AG09309 (cell line): ENCODE results near the gene HAUS8.

Experiments
- DNase-seq: peaks from one replicate; pipeline ENCODE4 v3.0.0-alpha.2; 2010; ENCODE audit warnings: low read depth
- H3K4me3 ChIP-seq: 2 replicates; pipeline ENCODE4 v1.5.1; 2011; ENCODE audit warnings: mild to moderate bottlenecking, low read depth, low read length, moderate library complexity; ENCODE audit not compliant: control insufficient read depth
- CTCF ChIP-seq: IDR thresholded peaks from 2 replicates; pipeline ENCODE4 v1.5.1; 2011; ENCODE audit warnings: mild to moderate bottlenecking, low read depth, low read length, inconsistent platforms; ENCODE audit not compliant: insufficient read depth, control insufficient read depth; ENCODE audit errors: missing control alignments

Gene HAUS8

GRCh38 chr19:17054746-17055145, 20.5 kb downstream of the HAUS8 start:
- TF ChIP-seq CTCF: no peak
- no peak for DNase-seq
- no peak overlapping the region for H3K4me3 ChIP-seq

GRCh38 chr19:17052439-17052838, 22.8 kb downstream of the HAUS8 start:
- H3K4me3 ChIP-seq: no peak overlapping the region
- peak; percentile 63 for TF ChIP-seq CTCF
- peak; percentile 14 for DNase-seq

GRCh38 chr19:17049711-17050280, 25.5 kb downstream of the HAUS8 start:
- H3K4me3 ChIP-seq: no peak overlapping the region
- DNase-seq: peak; percentile 13
- TF ChIP-seq CTCF: no peak

- no peak for TF ChIP-seq CTCF
- H3K4me3 ChIP-seq: no peak overlapping the region
- DNase-seq: no peak
Observed at GRCh38 chr19:17048885-17049453, 26.3 kb downstream of the HAUS8 start.

- no peak overlapping the region for H3K4me3 ChIP-seq
- TF ChIP-seq CTCF: no peak
- DNase-seq: no peak
Observed at GRCh38 chr19:17045907-17046502, 29.2 kb downstream of the HAUS8 start.

GRCh38 chr19:17043744-17044143, 31.5 kb downstream of the HAUS8 start:
- no peak for TF ChIP-seq CTCF
- DNase-seq: no peak
- no peak overlapping the region for H3K4me3 ChIP-seq

- H3K4me3 ChIP-seq: no peak overlapping the region
- DNase-seq: no peak
- TF ChIP-seq CTCF: no peak
Observed at GRCh38 chr19:17041976-17042375, 33.3 kb downstream of the HAUS8 start.
